ENCODE results near the gene HMGA1.
"Not testable (repeated sequence)": the region's sequence is repeated elsewhere in the genome, so short reads cannot be mapped to it uniquely, and the experiment has no call there.

Gene HMGA1

GRCh38 chr6:34247481-34248197 is 11.0 kb downstream of the HMGA1 start:
- no peak for TF ChIP-seq CTCF (IDR thresholded peaks at IDR 0.05; ENCODE audit: low read depth, low read length)
- H3K4me3 ChIP-seq (ENCODE audit: low read depth, low read length): peak overlapping the region; percentile 84

DNA sequence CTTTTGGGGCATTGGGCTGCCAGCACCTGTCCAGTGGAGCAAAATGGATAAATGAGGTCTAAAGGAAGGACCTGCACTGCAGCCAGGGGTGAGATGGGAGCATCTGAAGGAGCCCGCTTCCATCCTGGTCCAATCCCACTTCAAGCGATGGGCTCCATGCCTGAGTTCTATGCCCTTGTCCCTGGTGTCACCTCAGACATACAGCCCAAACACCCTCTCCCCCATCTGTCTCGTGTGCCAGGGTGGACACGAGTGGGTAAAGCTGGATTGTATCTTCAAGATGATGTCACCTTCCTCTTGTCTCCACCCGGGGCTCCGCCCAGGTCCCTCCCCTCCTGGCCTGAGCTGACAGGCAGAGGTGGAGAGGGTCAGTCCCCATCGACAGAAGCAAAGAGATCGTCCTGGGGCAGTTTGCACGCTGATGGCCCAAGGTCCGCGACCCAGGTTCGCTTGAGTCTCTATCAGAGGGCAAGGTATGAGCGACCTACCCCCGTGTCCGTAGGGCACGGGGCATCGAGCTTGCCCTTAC is 11.6 kb downstream of the HMGA1 start:
- TF ChIP-seq CTCF (IDR thresholded peaks at IDR 0.05; ENCODE audit: low read depth, low read length): no peak
- peak overlapping the region; percentile 84 for H3K4me3 ChIP-seq (ENCODE audit: low read depth, low read length)

- TF ChIP-seq CTCF (IDR thresholded peaks at IDR 0.05; ENCODE audit: low read depth, low read length): peak; percentile 68
- H3K4me3 ChIP-seq (ENCODE audit: low read depth, low read length): peak within 1 kb of the TSS; percentile 84
These were observed 12.2 kb downstream of the HMGA1 start, which contains the start of gene SMIM29 for GRCh38 chr6:34248727-34249468. Gene SMIM29, minus strand, starts transcription at chr6:34249006. Its CDS starts 1,215 bp downstream, at chr6:34247791.

GRCh38 chr6:34249469-34250261 is 13.0 kb downstream of the HMGA1 start:
- peak overlapping the region; percentile 84 for H3K4me3 ChIP-seq (ENCODE audit: low read depth, low read length)
- no peak for TF ChIP-seq CTCF (IDR thresholded peaks at IDR 0.05; ENCODE audit: low read depth, low read length)

DNA sequence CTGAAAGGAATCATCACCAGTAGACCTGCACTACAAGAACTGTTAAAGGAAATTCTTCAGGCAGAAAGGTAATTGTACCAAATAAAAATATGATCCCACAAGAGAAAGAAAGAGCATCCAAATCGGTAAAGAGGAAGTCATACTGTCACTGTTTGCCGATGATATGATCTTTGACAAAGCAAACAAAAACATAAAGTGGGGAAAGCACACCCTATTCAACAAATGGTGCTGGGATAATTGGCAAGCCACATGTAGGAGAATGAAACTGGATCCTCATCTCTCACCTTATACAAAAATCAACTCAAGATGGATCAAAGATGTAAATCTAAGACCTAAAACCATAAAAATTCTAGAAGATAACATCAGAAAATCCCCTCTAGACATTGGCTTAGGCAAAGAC is 15.7 kb downstream of the HMGA1 start:
- H3K4me3 ChIP-seq (ENCODE audit: low read depth, low read length): not testable (repeated sequence)

- H3K4me3 ChIP-seq (ENCODE audit: low read depth, low read length): no peak overlapping the region
These were observed 22.9 kb downstream of the HMGA1 start for GRCh38 chr6:34259529-34260069.

More at GRCh38 chr6:34259529-34260069, 22.9 kb downstream of the HMGA1 start:
- TF ChIP-seq CTCF (IDR thresholded peaks at IDR 0.05; ENCODE audit: low read depth, low read length): no peak
